ENCODE results near the gene CEP170B.

The CEP170B gene

DNA sequence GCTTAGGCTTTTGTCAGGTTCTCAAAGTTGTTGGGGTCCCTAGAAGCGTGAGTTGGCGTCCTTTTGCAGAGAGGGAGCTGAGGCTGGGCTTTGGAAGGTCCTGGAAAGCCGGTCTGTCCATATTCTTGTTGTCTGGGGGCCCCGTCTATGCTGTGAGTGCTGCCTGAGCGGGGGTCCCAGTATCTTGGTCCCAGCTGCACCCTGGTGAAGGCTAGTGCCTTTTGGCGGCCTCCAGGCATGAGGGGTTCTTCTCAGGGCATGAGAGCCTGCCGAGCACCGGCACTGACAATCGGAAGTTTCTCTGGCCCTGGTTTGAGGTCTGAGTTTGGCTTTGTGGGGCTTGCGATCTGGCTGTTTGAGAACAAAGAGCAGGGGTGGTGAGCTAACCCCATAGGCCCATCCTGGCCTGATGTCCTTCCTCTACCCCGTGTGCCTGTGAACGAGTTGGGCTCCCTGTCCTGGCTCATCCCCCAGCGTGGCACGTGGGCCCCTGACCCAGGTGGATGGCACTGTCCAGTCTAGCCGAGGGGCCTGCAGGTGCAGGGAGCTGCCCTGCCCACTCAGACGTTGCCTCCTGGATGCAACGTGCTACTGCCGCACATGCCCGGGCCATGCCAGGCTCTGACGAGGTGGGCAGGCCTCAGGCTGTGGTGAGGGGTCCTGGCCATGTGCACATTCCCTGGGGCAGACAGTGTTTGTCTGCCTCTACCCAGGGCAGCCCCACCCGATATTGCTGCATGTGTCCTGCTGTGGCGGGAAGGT is 3.9 kb downstream of the CEP170B start:
- no peak overlapping the region for H3K4me3 ChIP-seq (ENCODE audit: low read depth, low read length)
- TF ChIP-seq, protein P1, sequence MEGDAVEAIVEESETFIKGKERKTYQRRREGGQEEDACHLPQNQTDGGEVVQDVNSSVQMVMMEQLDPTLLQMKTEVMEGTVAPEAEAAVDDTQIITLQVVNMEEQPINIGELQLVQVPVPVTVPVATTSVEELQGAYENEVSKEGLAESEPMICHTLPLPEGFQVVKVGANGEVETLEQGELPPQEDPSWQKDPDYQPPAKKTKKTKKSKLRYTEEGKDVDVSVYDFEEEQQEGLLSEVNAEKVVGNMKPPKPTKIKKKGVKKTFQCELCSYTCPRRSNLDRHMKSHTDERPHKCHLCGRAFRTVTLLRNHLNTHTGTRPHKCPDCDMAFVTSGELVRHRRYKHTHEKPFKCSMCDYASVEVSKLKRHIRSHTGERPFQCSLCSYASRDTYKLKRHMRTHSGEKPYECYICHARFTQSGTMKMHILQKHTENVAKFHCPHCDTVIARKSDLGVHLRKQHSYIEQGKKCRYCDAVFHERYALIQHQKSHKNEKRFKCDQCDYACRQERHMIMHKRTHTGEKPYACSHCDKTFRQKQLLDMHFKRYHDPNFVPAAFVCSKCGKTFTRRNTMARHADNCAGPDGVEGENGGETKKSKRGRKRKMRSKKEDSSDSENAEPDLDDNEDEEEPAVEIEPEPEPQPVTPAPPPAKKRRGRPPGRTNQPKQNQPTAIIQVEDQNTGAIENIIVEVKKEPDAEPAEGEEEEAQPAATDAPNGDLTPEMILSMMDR (IDR thresholded peaks at IDR 0.05; ENCODE audit: insufficient read depth, low read depth, low read length, missing control alignments) = no peak
- no peak for DNase-seq (ENCODE audit: low read depth)

- no peak overlapping the region for H3K4me3 ChIP-seq (ENCODE audit: low read depth, low read length)
- TF ChIP-seq, protein P1 (IDR thresholded peaks at IDR 0.05; ENCODE audit: insufficient read depth, low read depth, low read length, missing control alignments) = no peak
- no peak for DNase-seq (ENCODE audit: low read depth)
Observed at GRCh38 chr14:104869669-104870367, 4.8 kb downstream of the CEP170B start.

GRCh38 chr14:104870368-104871144 is 5.5 kb downstream of the CEP170B start:
- TF ChIP-seq, protein P1 (IDR thresholded peaks at IDR 0.05; ENCODE audit: insufficient read depth, low read depth, low read length, missing control alignments) = peak; percentile 44
- DNase-seq (ENCODE audit: low read depth) = no peak

GRCh38 chr14:104871145-104871655 is 6.1 kb downstream of the CEP170B start:
- TF ChIP-seq, protein P1 (IDR thresholded peaks at IDR 0.05; ENCODE audit: insufficient read depth, low read depth, low read length, missing control alignments) = no peak
- DNase-seq (ENCODE audit: low read depth) = no peak
- H3K4me3 ChIP-seq (ENCODE audit: low read depth, low read length) = no peak overlapping the region

More at GRCh38 chr14:104870368-104871144, 5.5 kb downstream of the CEP170B start:
- no peak overlapping the region for H3K4me3 ChIP-seq (ENCODE audit: low read depth, low read length)

- H3K4me3 ChIP-seq (ENCODE audit: low read depth, low read length) = no peak overlapping the region
- no peak for DNase-seq (ENCODE audit: low read depth)
- TF ChIP-seq, protein P1 (IDR thresholded peaks at IDR 0.05; ENCODE audit: insufficient read depth, low read depth, low read length, missing control alignments) = no peak
Observed at GRCh38 chr14:104871656-104872468, 6.8 kb downstream of the CEP170B start.

All from GM12865 (cell line).